ENCODE results near the gene ACOT13. TPM values are rescaled to one million over a fixed set of nuclear protein-coding genes. Genes with fewer than 3 reads are reported as not detected.
A peak's percentile ranks its signal among the peaks of the same experiment; 100 is the strongest.

Gene ACOT13
- polyA plus RNA-seq, 3 donors = 1.7 to 20.1 (median 14.5) TPM

- Mint-ChIP-seq H3K36me3 (no peaks in the 10 kb centered on the region), H3K4me3 (no peak overlapping the region), H3K27ac (no peak overlapping the region), H3K4me1 (peaks cover 13% of the 10 kb centered on the region), H3K27me3 (ENCODE audit: low read depth in 3 of 3) (peaks cover 24 to 36% (median 33%) of the 10 kb centered on the region in 3 donors), H3K9me3 (peaks cover 4 to 11% (median 7%) of the 10 kb centered on the region in 7 donors)
- no peak overlapping the region for H3K9ac ChIP-seq (ENCODE audit: insufficient read depth, low read length, poor library complexity, severe bottlenecking)
- no peaks in the 10 kb centered on the region for H3K79me2 ChIP-seq (ENCODE audit: insufficient read depth, low read length)
- H3K4me3 ChIP-seq (replicated peaks in 1 of 3; ENCODE audit: low read depth in 2 of 3, low read length in 3 of 3) = no peak overlapping the region
- no peak overlapping the region for H3K4me2 ChIP-seq (replicated peaks; ENCODE audit: extremely low read depth, low read length, poor library complexity, severe bottlenecking)
- no peaks in the 10 kb centered on the region for H3K36me3 ChIP-seq (replicated peaks in 1 of 2; ENCODE audit: control insufficient read depth in 1 of 2, insufficient read depth in 2 of 2, low read length in 2 of 2)
- peaks cover 10 to 15% of the 10 kb centered on the region in 2 donors for H3K4me1 ChIP-seq (ENCODE audit: control insufficient read depth in 1 of 2, insufficient read depth in 2 of 2, low read length in 2 of 2)
- intact Hi-C loops (cut with micrococcal nuclease) = no loop called here
- H3K27ac ChIP-seq (ENCODE audit: low read depth in 1 of 2, low read length in 2 of 2) = no peak overlapping the region
- no peak overlapping the region for H2AFZ ChIP-seq (ENCODE audit: insufficient read depth, low read depth, low read length, poor library complexity, severe bottlenecking)
- DNase-seq = no peak
- TF ChIP-seq CTCF (IDR thresholded peaks at IDR 0.05) = no peak
- H4K20me1 ChIP-seq (ENCODE audit: insufficient read depth, low read length) = no peaks in the 10 kb centered on the region
- peaks cover 15 to 21% of the 10 kb centered on the region in 2 donors for H3K27me3 ChIP-seq (ENCODE audit: control insufficient read depth in 2 of 2, insufficient read depth in 2 of 2, low read length in 2 of 2)
- H3K9me3 ChIP-seq (replicated peaks in 1 of 2; ENCODE audit: control insufficient read depth in 1 of 2, insufficient read depth in 1 of 2, low read length in 2 of 2) = peaks cover 0 to 4% of the 10 kb centered on the region in 2 donors
Observed at GRCh38 chr6:24642061-24642460, 24.8 kb upstream of the ACOT13 start.

GRCh38 chr6:24643920-24644319 is 23.0 kb upstream of the ACOT13 start:
- Histone ChIP-seq H3K36me3 (replicated peaks in 1 of 2; ENCODE audit: control insufficient read depth in 1 of 2, insufficient read depth in 2 of 2, low read length in 2 of 2) (no peaks in the 10 kb centered on the region), H3K4me3 (replicated peaks in 1 of 3; ENCODE audit: low read depth in 2 of 3, low read length in 3 of 3) (no peak overlapping the region), H3K27me3 (ENCODE audit: control insufficient read depth in 2 of 2, insufficient read depth in 2 of 2, low read length in 2 of 2) (peaks cover 15 to 21% of the 10 kb centered on the region in 2 donors), H3K4me2 (replicated peaks; ENCODE audit: extremely low read depth, low read length, poor library complexity, severe bottlenecking) (no peak overlapping the region), H3K4me1 (ENCODE audit: control insufficient read depth in 1 of 2, insufficient read depth in 2 of 2, low read length in 2 of 2) (peaks cover 10 to 15% of the 10 kb centered on the region in 2 donors), H3K9ac (ENCODE audit: insufficient read depth, low read length, poor library complexity, severe bottlenecking) (no peak overlapping the region), H2AFZ (ENCODE audit: insufficient read depth, low read depth, low read length, poor library complexity, severe bottlenecking) (no peak overlapping the region), H3K79me2 (ENCODE audit: insufficient read depth, low read length) (no peaks in the 10 kb centered on the region), H3K27ac (ENCODE audit: low read depth in 1 of 2, low read length in 2 of 2) (no peak overlapping the region), H3K9me3 (replicated peaks in 1 of 2; ENCODE audit: control insufficient read depth in 1 of 2, insufficient read depth in 1 of 2, low read length in 2 of 2) (peaks cover 0 to 4% of the 10 kb centered on the region in 2 donors), H4K20me1 (ENCODE audit: insufficient read depth, low read length) (no peaks in the 10 kb centered on the region)
- 91% methylated on average over 5 of the region's 7 CpGs for whole genome bisulfite sequencing (ENCODE audit: insufficient coverage)
- Mint-ChIP-seq H3K9me3 (peaks cover 2 to 7% (median 3%) of the 10 kb centered on the region in 7 donors), H3K36me3 (peaks cover 0 to 11% of the 10 kb centered on the region in 2 donors), H3K4me3 (peak overlapping the region in 1 of 2 donors; percentile 46), H3K27ac (no peak overlapping the region), H3K27me3 (ENCODE audit: low read depth in 3 of 3) (peaks cover 20 to 36% (median 30%) of the 10 kb centered on the region in 3 donors), H3K4me1 (peaks cover 13% of the 10 kb centered on the region)
- intact Hi-C loops (cut with micrococcal nuclease) = no loop called here
- DNase-seq = no peak
- no peak for TF ChIP-seq CTCF (IDR thresholded peaks at IDR 0.05)

Data from CD14-positive monocyte (primary cell).